Measurements from ENCODE around the gene RGS6. TPM values are rescaled to one million over a fixed set of nuclear protein-coding genes. Genes with fewer than 3 reads are reported as not detected.

RGS6 gene
- total and polyA plus RNA-seq, 4 donors: 0.21 to 5.4 (median 0.45) TPM

- no peak overlapping the region for H3K27ac ChIP-seq (ENCODE audit: low read depth in 1 of 2, low read length in 1 of 2)
- H3K27me3 ChIP-seq (ENCODE audit: control insufficient read depth in 3 of 3, insufficient read depth in 3 of 3, low read length in 2 of 3): peaks cover 0 to 8% (median 5%) of the 10 kb centered on the region in 3 donors
- no peaks in the 10 kb centered on the region for H3K36me3 ChIP-seq (ENCODE audit: control insufficient read depth in 4 of 4, insufficient read depth in 4 of 4, low read length in 4 of 4)
- H3K9me3 ChIP-seq (ENCODE audit: control insufficient read depth in 4 of 4, insufficient read depth in 3 of 4, low read length in 3 of 4): peaks cover 0 to 3% (median 0%) of the 10 kb centered on the region in 4 donors
- DNase-seq (no peak), ATAC-seq (ENCODE audit: insufficient read depth, low FRiP score) (no peak)
- 81 to 87% methylated on average over 7 of the region's 7 CpGs for WGBS, 2 donors
- no peak for TF ChIP-seq CTCF (IDR thresholded peaks at IDR 0.05; ENCODE audit: control extremely low read depth, extremely low read depth)
- H3K9ac ChIP-seq (ENCODE audit: insufficient read depth in 1 of 2, low read length in 2 of 2): no peak overlapping the region
- peaks cover 0 to 14% (median 3%) of the 10 kb centered on the region in 5 donors for H3K4me1 ChIP-seq (ENCODE audit: control insufficient read depth in 5 of 5, insufficient read depth in 5 of 5, low read length in 5 of 5)
- no peak overlapping the region for H3K4me3 ChIP-seq
Measured at GRCh38 chr14:72555609-72556000, 623.4 kb downstream of the RGS6 start.

GRCh38 chr14:72557671-72558070, 625.4 kb downstream of the RGS6 start:
- H3K9me3 ChIP-seq (ENCODE audit: control insufficient read depth in 4 of 4, insufficient read depth in 3 of 4, low read length in 3 of 4): peaks cover 0 to 3% (median 0%) of the 10 kb centered on the region in 4 donors
- no peak overlapping the region for H3K4me3 ChIP-seq
- H3K4me1 ChIP-seq (ENCODE audit: control insufficient read depth in 5 of 5, insufficient read depth in 5 of 5, low read length in 5 of 5): peaks cover 0 to 17% (median 3%) of the 10 kb centered on the region in 5 donors
- ATAC-seq (ENCODE audit: insufficient read depth, low FRiP score) (no peak), DNase-seq (no peak)
- no peaks in the 10 kb centered on the region for H3K36me3 ChIP-seq (ENCODE audit: control insufficient read depth in 4 of 4, insufficient read depth in 4 of 4, low read length in 4 of 4)
- TF ChIP-seq CTCF (IDR thresholded peaks at IDR 0.05; ENCODE audit: control extremely low read depth, extremely low read depth): no peak
- no peak overlapping the region for H3K9ac ChIP-seq (ENCODE audit: insufficient read depth in 1 of 2, low read length in 2 of 2)
- 90 to 97% methylated on average over 6 of the region's 6 CpGs for WGBS, 2 donors
- no peak overlapping the region for H3K27ac ChIP-seq (ENCODE audit: low read depth in 1 of 2, low read length in 1 of 2)
- peaks cover 0 to 5% (median 0%) of the 10 kb centered on the region in 3 donors for H3K27me3 ChIP-seq (ENCODE audit: control insufficient read depth in 3 of 3, insufficient read depth in 3 of 3, low read length in 2 of 3)

- H3K36me3 ChIP-seq (ENCODE audit: control insufficient read depth in 4 of 4, insufficient read depth in 4 of 4, low read length in 4 of 4): no peaks in the 10 kb centered on the region
- 78 to 83% methylated on average over 5 of the region's 5 CpGs for WGBS, 2 donors
- TF ChIP-seq CTCF (IDR thresholded peaks at IDR 0.05; ENCODE audit: control extremely low read depth, extremely low read depth): no peak
- peaks cover 0 to 3% (median 0%) of the 10 kb centered on the region in 4 donors for H3K9me3 ChIP-seq (ENCODE audit: control insufficient read depth in 4 of 4, insufficient read depth in 3 of 4, low read length in 3 of 4)
- no peak overlapping the region for H3K9ac ChIP-seq (ENCODE audit: insufficient read depth in 1 of 2, low read length in 2 of 2)
- DNase-seq (no peak), ATAC-seq (ENCODE audit: insufficient read depth, low FRiP score) (no peak)
- no peaks in the 10 kb centered on the region for H3K27me3 ChIP-seq (ENCODE audit: control insufficient read depth in 3 of 3, insufficient read depth in 3 of 3, low read length in 2 of 3)
- H3K4me3 ChIP-seq: no peak overlapping the region
- peaks cover 0 to 11% (median 0%) of the 10 kb centered on the region in 5 donors for H3K4me1 ChIP-seq (ENCODE audit: control insufficient read depth in 5 of 5, insufficient read depth in 5 of 5, low read length in 5 of 5)
- no peak overlapping the region for H3K27ac ChIP-seq (ENCODE audit: low read depth in 1 of 2, low read length in 1 of 2)
Measured at GRCh38 chr14:72558721-72559120, 626.5 kb downstream of the RGS6 start.

- TF ChIP-seq CTCF (IDR thresholded peaks at IDR 0.05; ENCODE audit: control extremely low read depth, extremely low read depth): no peak
- Histone ChIP-seq H3K4me3 (no peak overlapping the region), H3K9ac (ENCODE audit: insufficient read depth in 1 of 2, low read length in 2 of 2) (no peak overlapping the region), H3K4me1 (ENCODE audit: control insufficient read depth in 5 of 5, insufficient read depth in 5 of 5, low read length in 5 of 5) (peaks cover 0 to 11% (median 0%) of the 10 kb centered on the region in 5 donors), H3K27ac (ENCODE audit: low read depth in 1 of 2, low read length in 1 of 2) (no peak overlapping the region), H3K9me3 (ENCODE audit: control insufficient read depth in 4 of 4, insufficient read depth in 3 of 4, low read length in 3 of 4) (peaks cover 0 to 3% (median 0%) of the 10 kb centered on the region in 4 donors), H3K36me3 (ENCODE audit: control insufficient read depth in 4 of 4, insufficient read depth in 4 of 4, low read length in 4 of 4) (no peaks in the 10 kb centered on the region), H3K27me3 (ENCODE audit: control insufficient read depth in 3 of 3, insufficient read depth in 3 of 3, low read length in 2 of 3) (no peaks in the 10 kb centered on the region)
- no peak for ATAC-seq (ENCODE audit: insufficient read depth, low FRiP score)
- no peak for DNase-seq
- WGBS, 2 donors: 37 to 71% methylated on average over 11 of the region's 11 CpGs
Measured at GRCh38 chr14:72559202-72559601, 627.0 kb downstream of the RGS6 start.

Measured in lung (tissue), 12 donors.